HL-60/S4 treated with retinoic acid at 250 ng/mL for 4 days and 3 days (cell line): Measurements from ENCODE around the gene DHX38.

Experiments
- in situ Hi-C: fragments of 300-500 bp; cut with MboI; formaldehyde crosslinking; loops from 2 replicates; pipeline ENCODE4 v1.7.0; 2022; ENCODE audit warnings: low sequenced_read_pairs

DHX38 gene

GRCh38 chr16:72159801-72160200 is 66.2 kb downstream of the DHX38 start:
- in situ Hi-C loops: no loop called here

GRCh38 chr16:72162105-72162692 is 68.6 kb downstream of the DHX38 start:
- in situ Hi-C loops: no loop called here
